PFSK-1 (cell line): ENCODE measurements around the gene SLC6A9.

ENCODE experiments used
- FOXP2 ChIP-seq: optimal IDR thresholded peaks from 2 replicates; pipeline ENCODE3; 2011; ENCODE audit warnings: borderline replicate concordance, control low read depth, inconsistent platforms; ENCODE audit not compliant: insufficient read depth; ENCODE audit errors: extremely low read length, extremely low read depth
- POLR2AphosphoS5 ChIP-seq: IDR thresholded peaks from 2 replicates; pipeline ENCODE4 v1.6.1; 2012; ENCODE audit warnings: low read depth, mild to moderate bottlenecking, control low read depth, low read length, moderate library complexity
- SIN3A ChIP-seq: IDR thresholded peaks from 2 replicates; pipeline ENCODE4 v1.6.1; 2012; ENCODE audit warnings: mild to moderate bottlenecking, low read length, moderate library complexity, borderline replicate concordance; ENCODE audit not compliant: insufficient read depth
- TAF1 ChIP-seq: IDR thresholded peaks from 2 replicates; pipeline ENCODE4 v1.6.1; 2012; ENCODE audit warnings: low read length, control low read depth, borderline replicate concordance; ENCODE audit not compliant: insufficient read depth
- TF ChIP-seq, protein P1 (sequence below), 2 experiments: IDR thresholded peaks; 2 replicates each; pipeline versions ENCODE4 v1.6.1 to v1.8.0; 2011 to 2012; ENCODE audit warnings: low read depth in 2 of 2, low read length in 2 of 2, control low read depth in 1 of 2, inconsistent platforms in 1 of 2, mild to moderate bottlenecking in 1 of 2, moderate library complexity in 1 of 2; ENCODE audit not compliant: insufficient read depth in 1 of 2

Gene SLC6A9

GRCh38 chr1:43969416-43969745 is 61.9 kb downstream of the SLC6A9 start:
- TF ChIP-seq POLR2AphosphoS5 (no peak), TAF1 (no peak), SIN3A (no peak), FOXP2 (no peak)
- TF ChIP-seq, protein P1, sequence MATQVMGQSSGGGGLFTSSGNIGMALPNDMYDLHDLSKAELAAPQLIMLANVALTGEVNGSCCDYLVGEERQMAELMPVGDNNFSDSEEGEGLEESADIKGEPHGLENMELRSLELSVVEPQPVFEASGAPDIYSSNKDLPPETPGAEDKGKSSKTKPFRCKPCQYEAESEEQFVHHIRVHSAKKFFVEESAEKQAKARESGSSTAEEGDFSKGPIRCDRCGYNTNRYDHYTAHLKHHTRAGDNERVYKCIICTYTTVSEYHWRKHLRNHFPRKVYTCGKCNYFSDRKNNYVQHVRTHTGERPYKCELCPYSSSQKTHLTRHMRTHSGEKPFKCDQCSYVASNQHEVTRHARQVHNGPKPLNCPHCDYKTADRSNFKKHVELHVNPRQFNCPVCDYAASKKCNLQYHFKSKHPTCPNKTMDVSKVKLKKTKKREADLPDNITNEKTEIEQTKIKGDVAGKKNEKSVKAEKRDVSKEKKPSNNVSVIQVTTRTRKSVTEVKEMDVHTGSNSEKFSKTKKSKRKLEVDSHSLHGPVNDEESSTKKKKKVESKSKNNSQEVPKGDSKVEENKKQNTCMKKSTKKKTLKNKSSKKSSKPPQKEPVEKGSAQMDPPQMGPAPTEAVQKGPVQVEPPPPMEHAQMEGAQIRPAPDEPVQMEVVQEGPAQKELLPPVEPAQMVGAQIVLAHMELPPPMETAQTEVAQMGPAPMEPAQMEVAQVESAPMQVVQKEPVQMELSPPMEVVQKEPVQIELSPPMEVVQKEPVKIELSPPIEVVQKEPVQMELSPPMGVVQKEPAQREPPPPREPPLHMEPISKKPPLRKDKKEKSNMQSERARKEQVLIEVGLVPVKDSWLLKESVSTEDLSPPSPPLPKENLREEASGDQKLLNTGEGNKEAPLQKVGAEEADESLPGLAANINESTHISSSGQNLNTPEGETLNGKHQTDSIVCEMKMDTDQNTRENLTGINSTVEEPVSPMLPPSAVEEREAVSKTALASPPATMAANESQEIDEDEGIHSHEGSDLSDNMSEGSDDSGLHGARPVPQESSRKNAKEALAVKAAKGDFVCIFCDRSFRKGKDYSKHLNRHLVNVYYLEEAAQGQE (IDR thresholded peaks at IDR 0.05; ENCODE audit: insufficient read depth in 1 of 2, low read depth in 2 of 2, low read length in 2 of 2): no peak; a peak in 1 of 4 replicates

- no peak for TF ChIP-seq FOXP2
- no peak for TF ChIP-seq TAF1
- TF ChIP-seq, protein P1 (IDR thresholded peaks at IDR 0.05; ENCODE audit: insufficient read depth in 1 of 2, low read depth in 2 of 2, low read length in 2 of 2): peak; percentile 94 to 97
Observed at GRCh38 chr1:43968348-43968948, 62.8 kb downstream of the SLC6A9 start.

GRCh38 chr1:43965316-43965715 is 65.9 kb downstream of the SLC6A9 start:
- no peak for TF ChIP-seq FOXP2
- no peak for TF ChIP-seq POLR2AphosphoS5
- no peak for TF ChIP-seq SIN3A
- TF ChIP-seq TAF1: no peak
- TF ChIP-seq, protein P1 (IDR thresholded peaks at IDR 0.05; ENCODE audit: insufficient read depth in 1 of 2, low read depth in 2 of 2, low read length in 2 of 2): no peak

DNA sequence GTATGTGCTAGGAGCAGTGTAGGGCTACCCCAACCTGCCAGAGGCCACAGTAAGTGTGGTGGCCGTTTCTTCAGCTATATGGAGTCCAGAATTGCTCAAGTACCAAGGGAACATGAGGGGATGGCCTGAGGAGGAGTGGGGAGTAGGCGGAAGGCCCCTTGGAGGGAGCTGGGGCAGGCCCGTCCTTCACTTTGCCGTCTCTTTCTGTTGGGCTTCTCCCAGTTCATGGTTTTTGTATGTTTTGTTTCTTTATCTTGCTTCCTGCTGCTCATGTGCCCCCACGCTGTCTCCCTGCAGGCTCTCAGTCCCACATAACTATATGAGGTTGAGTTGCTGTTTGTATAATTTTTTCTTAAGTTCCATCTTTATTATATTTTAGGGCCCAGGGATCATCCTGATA is 67.4 kb downstream of the SLC6A9 start:
- TF ChIP-seq SIN3A (no peak), POLR2AphosphoS5 (no peak), FOXP2 (no peak), TAF1 (no peak)
- TF ChIP-seq, protein P1 (IDR thresholded peaks at IDR 0.05; ENCODE audit: insufficient read depth in 1 of 2, low read depth in 2 of 2, low read length in 2 of 2): no peak

DNA sequence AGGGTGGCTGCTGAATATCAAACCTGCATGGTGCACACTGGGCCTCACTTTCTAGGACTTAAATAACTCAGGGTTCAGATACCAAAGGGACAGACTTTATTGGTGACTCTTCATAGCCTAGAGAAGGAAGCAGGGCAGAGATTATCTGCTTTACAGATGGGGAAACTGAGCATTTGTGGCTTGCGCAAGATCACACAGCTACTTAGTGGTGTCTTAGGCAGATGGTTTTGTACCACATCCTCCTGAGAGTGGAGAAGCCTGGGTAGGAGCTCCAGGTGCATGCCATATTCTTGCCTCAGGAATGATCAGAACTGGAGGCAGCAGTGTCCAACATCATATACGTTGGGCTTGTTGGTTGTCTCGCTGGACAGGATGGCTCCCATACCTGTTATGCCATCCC is 68.3 kb downstream of the SLC6A9 start:
- TF ChIP-seq, protein P1 (IDR thresholded peaks at IDR 0.05; ENCODE audit: insufficient read depth in 1 of 2, low read depth in 2 of 2, low read length in 2 of 2): no peak
- TF ChIP-seq SIN3A (no peak), POLR2AphosphoS5 (no peak), TAF1 (no peak)
